Pancreas (tissue), 10 donors: ENCODE measurements around the gene SH3RF2. TPM values are rescaled to one million over a fixed set of nuclear protein-coding genes. Genes with fewer than 3 reads are reported as not detected.
A peak's percentile ranks its signal among the peaks of the same experiment; 100 is the strongest.

Experiments used
- ATAC-seq, 4 donors: fragments of 200-7000 bp; cut with Tn5 transposase; one replicate each; pipeline versions ENCODE4 v1.8.0 to v1.9.1; 2020; ENCODE audit warnings: mild to moderate bottlenecking in 4 of 4, moderate library complexity in 4 of 4
- DNase-seq, 6 donors: peaks; one replicate each; pipeline ENCODE4 v3.0.0-alpha.2; 2020
- FAIRE-seq: peaks from 2 replicates; lab custom pipeline; 2012; peaks lifted over from hg19 to GRCh38; lab: Jason Lieb, UNC
- H3K27ac ChIP-seq, 4 donors: fragments of 200-600 bp; sonication (generic); 1 replicate in 3 of 4; 2 replicates in 1 of 4; pipeline versions ENCODE4 v1.5.0 to v1.8.0; 2020
- H3K27me3 ChIP-seq, 4 donors: fragments of 200-600 bp; one replicate each; pipeline ENCODE4 v1.8.0; 2021
- H3K36me3 ChIP-seq, 3 donors: fragments of 200-600 bp; sonication (generic) in 1 of 3; one replicate each; pipeline versions ENCODE4 v1.5.0 to v1.8.0; 2020 to 2021
- H3K4me1 ChIP-seq, 3 donors: fragments of 200-600 bp; one replicate each; pipeline ENCODE4 v1.8.0; 2021
- H3K4me3 ChIP-seq, 4 donors: fragments of 200-600 bp; sonication (generic) in 2 of 4; one replicate each; pipeline versions ENCODE4 v1.5.0 to v1.8.0; 2020 to 2021
- H3K9me3 ChIP-seq, 4 donors: fragments of 200-600 bp; one replicate each; pipeline ENCODE4 v1.8.0; 2021
- CTCF ChIP-seq, 4 donors: fragments of 200-600 bp; sonication (generic) in 3 of 4; IDR thresholded peaks; one replicate each; pipeline versions ENCODE4 v1.5.0 to v1.8.0; 2021; ENCODE audit warnings: antibody characterized with exemption in 4 of 4
- WGBS, 2 donors: extraction: QIAGEN DNeasy Blood & Tissue Kit; methylation state at CpG; one replicate each; pipeline ENCODE4 v1.1.7; 2013; 5-methylcytosine and 5-hydroxymethylcytosine counted together
- intact Hi-C, 3 donors: fragments of 100-400 bp; cut with DNase I; formaldehyde crosslinking; loops; one replicate each; pipeline versions ENCODE4 v1.11.1 to v1.14.2; 2022
- polyA plus RNA-seq, 2 donors: library from polyadenylated mRNA; stranded (reverse); fragments of 200-250 nt; gene quantifications; one replicate each; pipeline ENCODE4 v1.2.3, GENCODE V29; 2013
- total RNA-seq, 6 donors: library from RNA; stranded (reverse); fragmentation: NEBNext Ultra II Directional in 4 of 6; extraction: Animal tissue kit (Norgen Biotek cat#: 25700) in 4 of 6; gene quantifications; one replicate each; pipeline versions ENCODE4 v1.2.1 to v1.2.4, GENCODE V29; 2021 to 2023
- donor health status: healthy with polysubstance abuse.
- donor health status: DM: no; HTN: no; CAD: no; lungs with moderate emphysema.
- donor health status: DM: no; HTN: no; CAD: no.
- donor health status: control.
- donor health status: control.
- donor health status: Bipolar disorder and iron deficiency.
- donor health status: DM: yes; HTN: yes; CAD: no.
- donor health status: DM: no; HTN: no; CAD: no.
- donor health status: DM: no; HTN: no; CAD: no.
- donor health status: DM: yes; HTN: yes; CAD: no.

SH3RF2 gene
- total and polyA plus RNA-seq, 8 donors = 6.3 to 22.4 (median 12.8) TPM

- no peak for FAIRE-seq
Observed at GRCh38 chr5:145942201-145942600, 5.8 kb downstream of the SH3RF2 start.

GRCh38 chr5:145942749-145943148 lies 6.4 kb downstream of the SH3RF2 start:
- FAIRE-seq = no peak
- intact Hi-C loops = no loop called here
- H3K4me3 ChIP-seq = no peak overlapping the region
- no peak for DNase-seq
- H3K9me3 ChIP-seq = no peaks in the 10 kb centered on the region
- H3K27me3 ChIP-seq = no peaks in the 10 kb centered on the region
- no peaks in the 10 kb centered on the region for H3K36me3 ChIP-seq
- peaks cover 0 to 59% (median 29%) of the 10 kb centered on the region in 3 donors for H3K4me1 ChIP-seq
- no peak for TF ChIP-seq CTCF (IDR thresholded peaks at IDR 0.05)
- peak overlapping the region in 3 of 4 donors; percentile 43 to 77 (median 51) for H3K27ac ChIP-seq
- no peak for ATAC-seq

More at GRCh38 chr5:145942201-145942600, 5.8 kb downstream of the SH3RF2 start:
- ATAC-seq (peak; percentile 49 to 78 (median 60)), DNase-seq (peak in 4 of 6 donors; percentile 40 to 75 (median 60))
- H3K4me1 ChIP-seq = peaks cover 0 to 55% (median 28%) of the 10 kb centered on the region in 3 donors
- H3K9me3 ChIP-seq = no peaks in the 10 kb centered on the region
- no peaks in the 10 kb centered on the region for H3K27me3 ChIP-seq
- peak overlapping the region in 3 of 4 donors; percentile 43 to 77 (median 51) for H3K27ac ChIP-seq
- TF ChIP-seq CTCF (IDR thresholded peaks at IDR 0.05) = no peak
- intact Hi-C loops = no loop called here
- no peak overlapping the region for H3K4me3 ChIP-seq
- 26 to 29% methylated on average over 3 of the region's 3 CpGs for WGBS, 2 donors
- no peaks in the 10 kb centered on the region for H3K36me3 ChIP-seq

- H3K4me3 ChIP-seq = no peak overlapping the region
- H3K27ac ChIP-seq = peak overlapping the region in 2 of 4 donors; percentile 20 to 29
- intact Hi-C loops = no loop called here
- TF ChIP-seq CTCF (IDR thresholded peaks at IDR 0.05) = no peak
- no peaks in the 10 kb centered on the region for H3K27me3 ChIP-seq
- H3K9me3 ChIP-seq = no peaks in the 10 kb centered on the region
- DNase-seq = peak in 3 of 6 donors; percentile 42 to 51 (median 50)
- 71 to 79% methylated on average over 2 of the region's 2 CpGs for WGBS, 2 donors
- H3K36me3 ChIP-seq = no peaks in the 10 kb centered on the region
- ATAC-seq = no peak
- H3K4me1 ChIP-seq = peaks cover 0 to 61% (median 33%) of the 10 kb centered on the region in 3 donors
- no peak for FAIRE-seq
Observed at GRCh38 chr5:145943674-145944121, 7.3 kb downstream of the SH3RF2 start.

GRCh38 chr5:145944328-145944727 lies 8.0 kb downstream of the SH3RF2 start:
- WGBS, 2 donors = 41 to 50% methylated on average over 3 of the region's 3 CpGs
- ATAC-seq (peak; percentile 19 to 66 (median 50)), FAIRE-seq (no peak), DNase-seq (no peak)
- Histone ChIP-seq H3K9me3 (no peaks in the 10 kb centered on the region), H3K4me3 (no peak overlapping the region), H3K4me1 (peaks cover under 1 to 58% (median 36%) of the 10 kb centered on the region in 3 donors), H3K27me3 (no peaks in the 10 kb centered on the region), H3K27ac (peak overlapping the region in 2 of 4 donors; percentile 20 to 29), H3K36me3 (no peaks in the 10 kb centered on the region)
- intact Hi-C loops = no loop called here
- no peak for TF ChIP-seq CTCF (IDR thresholded peaks at IDR 0.05)

- intact Hi-C loops = no loop called here
- WGBS, 2 donors = 49 to 54% methylated on average over 2 of the region's 2 CpGs
- DNase-seq (no peak), ATAC-seq (peak in 3 of 4 donors; percentile 1 to 11 (median 4)), FAIRE-seq (no peak)
- Histone ChIP-seq H3K4me1 (peaks cover 6 to 62% (median 36%) of the 10 kb centered on the region in 3 donors), H3K27ac (peak overlapping the region in 2 of 4 donors; percentile 55), H3K36me3 (no peaks in the 10 kb centered on the region), H3K4me3 (no peak overlapping the region), H3K27me3 (no peaks in the 10 kb centered on the region), H3K9me3 (no peaks in the 10 kb centered on the region)
- no peak for TF ChIP-seq CTCF (IDR thresholded peaks at IDR 0.05)
Observed at GRCh38 chr5:145945620-145946111, 9.3 kb downstream of the SH3RF2 start.
